Suppressor macrophage (primary cell): ENCODE data around the gene SGPL1.
"Not testable (repeated sequence)": the region's sequence is repeated elsewhere in the genome, so short reads cannot be mapped to it uniquely, and the experiment has no call there.

ENCODE experiments used
- DNase-seq, 4 experiments: peaks; one replicate each; pipeline ENCODE4 v3.0.0-alpha.2; 2020 to 2022

The SGPL1 gene

DNA sequence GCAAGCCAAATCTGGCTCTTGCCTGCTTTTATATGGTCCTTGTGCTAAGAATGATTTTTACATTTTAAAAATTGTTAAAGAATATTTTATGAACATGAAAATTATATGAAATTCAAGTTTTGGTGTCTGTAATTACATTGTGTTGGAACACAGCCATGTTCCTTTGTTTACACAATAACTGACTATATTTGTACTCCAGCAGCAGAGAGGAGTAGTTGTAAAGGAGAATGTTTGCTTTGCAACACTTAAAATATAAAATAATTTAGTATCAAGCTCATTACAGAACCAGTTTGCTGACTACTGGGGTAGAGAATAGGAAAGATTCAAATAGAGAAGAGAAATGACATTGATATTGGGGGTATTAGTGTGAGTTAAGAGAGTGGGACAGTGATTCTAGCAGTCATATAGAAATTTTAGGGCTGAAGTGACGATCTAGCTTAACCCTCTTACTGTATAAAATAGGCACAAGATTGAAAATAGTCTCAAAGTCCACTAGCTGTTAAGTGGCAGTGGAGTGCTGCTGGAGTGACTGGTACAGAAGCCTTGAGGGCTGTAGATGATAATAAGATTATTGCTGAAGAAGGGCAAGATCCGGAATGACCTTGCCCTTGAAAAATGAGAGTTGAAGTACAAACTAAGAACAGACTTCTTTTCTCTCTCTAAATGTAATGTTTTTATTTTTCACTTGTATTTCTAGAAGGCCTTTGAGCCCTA, 28.2 kb downstream of the SGPL1 start:
- DNase-seq = no peak

DNA sequence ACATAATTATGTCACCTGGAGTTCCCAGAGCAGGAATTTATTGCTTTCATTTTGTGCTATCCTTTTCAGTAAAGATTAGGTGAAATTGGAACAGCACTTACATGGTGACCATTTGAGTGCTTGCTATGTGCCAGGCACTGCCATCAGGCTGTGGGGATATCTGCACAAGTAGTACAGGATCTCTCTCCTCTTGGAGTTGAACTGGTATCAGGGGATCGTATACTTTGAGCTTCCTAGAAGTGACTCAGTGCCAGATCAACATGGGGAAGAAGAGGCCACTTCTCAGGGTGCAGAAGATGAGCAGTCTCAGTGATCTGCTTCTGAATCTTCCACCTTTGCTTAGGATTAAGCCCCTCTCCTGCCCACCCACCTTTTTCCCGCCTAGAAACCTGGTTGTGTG, 29.5 kb downstream of the SGPL1 start:
- DNase-seq = no peak

DNA sequence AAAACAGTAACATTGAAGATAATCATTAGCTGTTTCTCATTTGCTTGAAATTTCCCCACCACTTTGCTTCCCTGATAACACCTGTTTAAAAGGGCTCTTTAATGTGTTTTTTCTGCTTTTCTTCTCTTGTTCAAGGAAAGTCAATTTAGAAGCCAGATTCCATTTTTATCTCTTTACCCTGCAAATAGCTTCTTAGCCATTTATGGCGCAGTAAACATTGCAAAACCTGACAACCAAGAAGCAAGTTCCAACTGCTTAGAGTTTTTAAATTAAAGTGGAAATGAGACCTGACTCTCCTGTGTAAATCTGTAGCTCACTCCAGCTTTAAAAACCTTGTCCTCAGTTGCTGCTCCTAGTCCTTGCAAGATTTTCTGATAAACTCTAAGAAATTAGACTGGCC, 30.1 kb downstream of the SGPL1 start:
- DNase-seq = no peak

DNA sequence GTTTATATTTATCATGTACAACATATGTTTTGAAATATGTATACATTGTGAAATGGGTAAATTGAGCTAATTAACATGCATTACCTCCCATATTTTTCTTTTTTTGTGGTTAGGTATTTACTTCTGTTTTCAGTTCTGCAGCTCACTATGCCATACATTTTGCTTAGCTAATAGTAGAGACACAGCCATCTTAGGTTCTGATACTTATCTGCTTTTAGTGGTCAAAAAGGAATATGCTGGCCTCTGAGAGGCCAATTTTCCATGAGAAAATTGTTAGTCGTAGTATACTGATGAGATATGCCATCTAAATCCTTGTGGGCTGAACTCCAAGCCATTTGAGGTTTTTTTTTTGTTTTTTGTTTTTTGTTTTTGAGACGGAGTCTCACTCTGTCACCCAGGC, 31.0 kb downstream of the SGPL1 start:
- no peak for DNase-seq

DNA sequence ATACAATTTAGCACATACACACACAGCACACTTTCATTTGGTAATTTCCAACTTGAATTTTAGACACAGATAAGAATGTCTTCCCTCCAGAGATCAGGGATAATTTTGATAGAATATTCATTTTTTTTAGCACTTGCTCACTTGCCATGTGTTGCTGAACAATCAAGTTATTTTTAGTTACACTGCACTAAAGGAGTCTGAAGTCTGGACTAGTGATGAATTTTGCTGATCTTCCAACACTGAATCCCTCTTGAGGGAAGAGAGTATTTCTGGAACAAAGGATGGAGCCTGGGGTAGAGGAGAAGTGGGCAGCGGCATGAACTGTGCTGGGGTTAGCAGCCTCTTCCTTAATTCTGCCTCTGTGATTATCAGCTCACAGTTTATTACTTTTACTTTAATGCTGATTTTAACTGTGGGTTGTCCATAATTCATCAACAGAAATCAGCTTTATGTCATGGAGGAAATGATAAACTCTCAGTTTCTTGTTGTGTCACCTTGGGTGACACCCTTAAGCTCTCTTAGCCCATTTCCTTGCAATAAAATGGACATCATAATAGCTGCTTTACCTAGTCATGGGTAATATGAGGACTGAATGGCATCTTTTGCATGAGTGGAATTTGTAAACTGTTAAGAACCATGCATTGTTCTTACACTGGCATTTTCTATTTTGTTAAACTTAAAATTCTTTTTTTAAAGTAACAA, 32.1 kb downstream of the SGPL1 start:
- peak; percentile 38 to 58 (median 50) for DNase-seq

DNA sequence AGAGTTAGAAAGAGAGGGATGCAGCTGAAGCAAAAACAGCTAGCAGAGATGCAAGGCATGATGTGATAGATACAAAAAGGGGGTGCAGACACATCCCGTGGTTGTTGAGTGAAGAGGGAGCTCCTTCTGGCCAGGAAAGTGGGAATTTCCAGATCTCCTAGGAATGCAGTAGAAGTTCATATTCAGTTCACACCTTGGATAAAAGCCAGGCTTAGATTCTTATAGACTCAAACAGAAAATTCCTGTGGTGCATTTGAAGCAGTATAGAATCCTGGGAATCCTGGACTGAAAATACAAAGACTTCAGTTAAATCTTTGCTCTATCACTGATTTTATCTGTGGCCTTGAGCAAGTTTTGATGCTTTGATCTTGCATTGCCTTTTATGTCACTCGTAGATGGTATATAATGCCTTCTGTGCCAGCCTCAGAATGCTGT, 33.9 kb downstream of the SGPL1 start:
- DNase-seq = no peak

DNA sequence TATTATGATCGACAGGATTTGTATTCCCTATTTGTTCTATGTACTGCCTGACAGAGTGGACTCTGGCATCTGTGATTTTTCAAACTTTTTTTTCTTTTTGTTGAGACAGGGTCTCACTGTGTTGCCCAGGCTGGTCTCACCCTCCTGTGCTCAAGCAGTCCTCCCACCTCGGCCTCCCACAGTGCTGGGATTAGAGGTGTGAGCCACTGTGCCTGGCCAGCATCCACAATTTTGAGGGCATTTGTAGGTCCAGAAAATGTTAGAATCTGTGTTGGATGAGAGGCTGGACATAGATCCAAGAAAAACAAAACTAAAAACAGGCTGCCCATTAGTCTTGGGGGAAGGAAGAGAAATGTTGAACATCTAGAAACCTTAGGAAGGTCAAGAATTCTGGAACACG, 34.3 kb downstream of the SGPL1 start:
- no peak for DNase-seq

DNA sequence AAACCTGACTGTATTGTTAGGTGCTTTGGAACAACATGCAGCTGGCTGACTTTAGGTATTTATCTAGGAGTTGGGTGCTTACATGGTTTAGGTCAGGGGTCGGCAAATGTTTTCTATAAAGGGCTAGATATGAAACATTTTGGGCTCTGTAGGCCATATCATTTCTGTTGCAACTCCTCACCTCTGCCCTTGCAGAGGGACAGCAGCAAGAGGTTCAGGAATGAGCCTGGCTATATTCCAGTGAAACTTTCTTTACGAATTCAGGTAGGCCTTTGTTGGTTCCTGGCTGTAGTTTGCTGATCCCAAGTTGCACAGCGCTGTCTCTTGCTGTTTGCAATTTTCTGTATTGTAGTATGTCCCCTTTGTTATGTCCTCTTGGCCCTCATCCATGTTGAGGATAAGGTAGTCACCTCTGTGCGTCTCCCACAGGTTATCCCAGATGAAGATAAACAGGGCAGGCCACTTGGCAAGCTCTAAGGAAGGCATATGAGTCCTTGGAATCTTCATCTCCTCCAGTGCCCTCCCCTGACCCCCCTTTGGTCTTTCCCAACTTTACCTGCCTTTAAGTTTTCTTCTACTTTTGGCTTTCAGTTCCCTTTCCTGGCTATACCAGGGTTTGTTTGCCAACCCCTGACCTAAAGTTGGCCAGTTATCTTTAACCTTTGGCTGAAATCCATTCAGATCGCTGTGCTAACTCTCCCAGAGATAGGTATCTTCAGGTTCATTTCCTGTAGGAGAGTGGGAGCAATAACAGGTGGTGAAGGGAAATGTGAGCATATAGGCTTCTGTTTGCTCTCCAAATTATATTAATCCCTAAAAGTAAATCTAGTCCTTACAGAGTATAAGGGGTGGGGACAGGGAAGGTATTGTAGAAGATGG, 36.1 kb downstream of the SGPL1 start:
- no peak for DNase-seq

DNA sequence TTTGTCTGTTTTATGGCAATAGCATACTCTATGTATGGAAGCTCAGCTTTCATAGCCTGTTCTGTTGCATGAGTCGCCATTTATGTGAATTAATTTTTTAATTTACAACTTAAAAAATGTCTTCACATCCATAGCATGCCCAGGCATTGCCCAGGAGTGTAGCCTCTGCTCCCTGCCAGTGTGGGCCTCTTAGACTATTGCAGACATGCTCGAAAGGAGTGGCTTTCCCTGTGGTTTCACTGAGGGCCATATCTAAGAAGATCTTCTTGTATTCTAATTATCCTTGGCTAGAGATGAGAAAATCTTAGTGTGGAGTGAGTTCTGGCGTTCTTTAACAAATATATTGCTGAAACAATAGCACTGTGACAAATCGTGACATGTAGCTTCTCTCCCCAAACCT, 37.3 kb downstream of the SGPL1 start:
- DNase-seq = no peak

DNA sequence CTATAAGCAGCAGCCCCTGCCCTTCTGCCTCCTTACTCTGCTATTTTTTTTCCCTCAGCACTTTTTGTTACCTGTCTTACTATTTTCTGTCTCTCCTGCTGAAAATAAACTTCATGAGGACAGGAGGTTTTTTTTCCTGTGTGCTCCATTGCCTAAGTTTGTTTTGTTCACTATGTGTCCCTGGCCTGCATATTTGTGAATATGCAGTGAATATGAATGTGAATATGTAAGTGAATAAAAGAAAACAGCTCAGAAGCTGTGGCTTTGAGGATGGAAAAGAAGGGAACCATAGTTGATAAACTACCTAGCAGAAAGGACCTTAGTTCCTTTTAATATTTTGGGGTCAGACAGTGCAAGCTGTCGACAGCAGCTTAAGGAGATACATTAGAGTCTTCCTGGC, 37.7 kb downstream of the SGPL1 start:
- DNase-seq = no peak

DNA sequence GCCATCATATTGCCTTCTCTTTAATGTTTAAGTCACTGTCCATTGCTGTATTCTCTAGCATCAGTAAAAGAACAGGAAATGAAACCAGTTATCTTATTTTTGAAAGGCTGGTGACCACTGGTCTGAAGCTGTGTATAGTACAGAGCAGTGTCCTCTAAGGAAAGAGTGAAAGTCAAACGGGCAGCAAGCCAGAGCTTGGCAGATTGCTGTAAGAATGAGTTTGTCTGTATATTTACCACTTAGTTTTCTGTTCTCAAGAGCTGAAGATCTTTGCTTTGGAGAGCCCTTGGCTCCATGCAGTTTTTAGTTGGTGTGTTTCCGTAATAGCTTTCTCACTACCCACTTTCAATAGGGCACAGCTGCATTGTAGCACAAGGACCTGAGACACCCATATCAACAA, 40.7 kb downstream of the SGPL1 start:
- DNase-seq = peak; percentile 44 to 64 (median 56)

DNA sequence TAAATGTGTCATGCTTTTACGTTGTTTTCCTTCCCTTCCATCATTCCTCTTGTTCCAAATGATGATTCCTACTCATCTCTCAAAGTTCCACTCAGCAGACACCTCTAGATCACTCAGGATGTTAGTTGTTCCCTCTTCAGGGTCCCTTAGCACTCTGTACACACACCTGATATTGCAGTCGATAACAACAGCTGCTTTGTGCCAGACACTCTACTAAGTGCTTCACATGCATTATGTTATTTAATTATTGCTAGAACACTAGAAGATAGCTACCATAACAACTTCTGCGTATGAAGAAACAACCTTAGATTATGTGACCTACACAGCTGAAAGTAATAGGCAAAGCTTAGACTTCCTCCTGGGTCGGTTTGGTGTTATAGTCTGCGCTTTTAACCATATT, 43.0 kb downstream of the SGPL1 start:
- DNase-seq = no peak

DNA sequence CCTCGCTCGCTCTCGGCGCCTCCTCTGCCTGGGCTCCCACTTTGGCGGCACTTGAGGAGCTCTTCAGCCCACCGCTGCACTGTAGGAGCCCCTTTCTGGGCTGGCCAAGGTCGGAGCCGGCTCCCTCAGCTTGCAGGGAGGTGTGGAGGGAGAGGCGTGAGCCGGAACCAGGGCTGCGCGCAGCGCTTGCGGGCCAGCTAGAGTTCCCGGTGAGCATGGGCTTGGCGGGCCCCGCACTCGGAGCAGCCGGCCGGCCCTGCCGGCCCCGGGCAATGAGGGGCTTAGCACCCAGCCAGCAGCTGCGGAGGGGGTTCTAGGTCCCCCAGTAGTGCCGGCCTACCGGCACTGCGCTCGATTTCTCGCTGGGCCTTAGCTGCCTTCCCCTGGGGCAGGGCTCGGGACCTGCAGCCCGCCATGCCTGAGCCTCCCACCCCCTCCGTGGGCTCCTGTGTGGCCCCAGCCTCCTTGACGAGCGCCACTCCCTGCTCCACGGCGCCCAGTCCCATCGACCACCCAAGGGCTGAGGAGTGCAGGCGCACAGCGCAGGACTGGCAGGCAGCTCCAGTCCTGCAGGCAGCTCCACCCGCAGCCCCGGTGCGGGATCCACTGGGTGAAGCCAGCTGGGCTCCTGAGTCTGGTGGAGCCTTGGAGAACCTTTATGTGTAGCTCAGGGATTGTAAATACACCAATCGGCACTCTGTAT, 45.9 kb downstream of the SGPL1 start:
- not testable (repeated sequence) for DNase-seq

DNA sequence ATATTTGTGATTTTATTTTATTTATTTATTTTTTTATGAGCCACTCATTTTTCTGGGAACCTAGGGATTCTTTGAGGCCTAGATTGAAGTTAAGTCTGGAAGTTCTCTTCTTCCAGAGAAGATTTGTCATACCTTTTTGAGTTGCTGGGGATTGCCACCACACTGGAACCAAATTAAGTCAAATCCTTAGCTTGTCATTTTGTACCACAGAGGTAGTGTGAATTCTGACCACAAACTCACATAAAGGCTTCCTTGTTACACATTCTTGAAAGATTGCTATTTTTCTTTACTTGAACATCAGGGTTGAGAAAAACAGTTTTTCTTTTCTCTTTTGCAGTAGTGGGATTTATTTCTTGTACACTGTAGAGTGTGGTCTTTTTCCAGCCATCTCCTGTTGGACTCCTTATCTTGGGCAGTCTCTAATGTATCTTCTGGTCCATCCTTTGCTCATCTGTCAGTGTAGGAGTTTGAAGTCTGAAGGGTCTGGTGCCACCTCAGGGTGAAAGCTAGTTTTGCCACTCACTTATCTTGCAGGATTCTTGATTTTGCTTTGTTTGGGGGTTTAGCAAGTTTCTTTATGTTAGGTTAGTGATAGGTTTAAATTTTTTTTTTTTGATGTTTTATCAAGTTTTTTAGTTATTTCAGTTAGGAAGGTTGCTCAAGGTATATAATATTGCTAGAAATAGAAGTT, 47.9 kb downstream of the SGPL1 start:
- no peak for DNase-seq

DNA sequence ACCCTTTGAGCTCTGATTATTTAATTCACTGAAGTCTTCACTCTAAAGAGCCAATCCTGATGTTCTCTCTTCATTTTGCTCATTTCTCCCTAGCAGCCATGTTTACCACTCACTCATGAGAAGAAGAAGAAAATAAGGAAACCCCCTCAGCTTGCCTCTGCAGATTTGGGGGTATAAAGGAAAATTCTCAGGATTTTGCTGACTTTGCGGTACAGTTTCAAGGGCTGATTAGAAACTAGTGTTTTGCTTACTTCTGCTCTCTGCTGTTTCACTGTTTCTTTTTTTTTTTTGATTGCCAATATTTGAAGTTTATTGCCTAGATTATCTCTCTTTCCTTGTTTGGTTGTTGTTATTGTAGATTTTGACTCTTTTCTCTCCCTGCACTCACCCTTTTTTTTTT, 49.2 kb downstream of the SGPL1 start:
- DNase-seq = peak in 3 of 4 experiments; percentile 39 to 51 (median 49)

DNA sequence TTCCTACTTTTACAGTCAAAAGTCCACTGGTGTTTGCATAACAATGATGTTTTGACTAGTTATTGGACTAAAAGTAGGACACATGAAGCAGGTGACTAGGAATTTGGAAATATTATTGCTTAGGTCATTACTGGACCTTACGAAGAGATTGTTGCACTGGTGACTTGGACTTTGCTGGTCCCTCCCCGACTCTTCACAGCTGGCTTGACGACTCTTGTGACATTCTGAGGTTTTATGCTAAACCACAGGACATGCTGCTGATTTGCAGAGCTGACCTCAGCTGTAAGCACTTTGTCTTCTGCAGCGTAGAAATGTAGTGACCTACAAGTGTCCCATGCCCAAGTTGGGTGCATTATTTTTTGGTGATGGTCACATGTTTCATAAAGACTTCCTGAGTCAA, 50.7 kb downstream of the SGPL1 start:
- DNase-seq = peak; percentile 92 to 98 (median 94)

DNA sequence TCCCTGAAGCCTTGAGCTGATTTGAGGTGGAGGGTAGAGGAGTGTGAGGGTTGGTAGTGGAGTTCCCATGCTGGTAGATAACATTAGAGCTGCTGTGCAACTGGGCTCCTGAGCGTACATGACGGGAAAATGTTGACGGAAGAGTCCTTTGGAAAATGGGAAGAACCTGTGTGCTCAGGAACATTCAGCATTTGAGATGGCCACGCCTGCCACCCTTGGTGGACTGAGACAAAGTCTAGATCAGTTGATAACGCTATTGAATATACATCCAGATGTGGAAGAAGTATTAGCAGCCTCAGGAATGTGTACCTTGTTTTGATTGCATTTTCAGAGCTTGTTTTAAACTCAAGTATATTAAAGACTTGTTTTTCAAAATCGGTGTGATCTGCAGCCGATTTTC, 56.5 kb downstream of the SGPL1 start:
- DNase-seq = no peak

DNA sequence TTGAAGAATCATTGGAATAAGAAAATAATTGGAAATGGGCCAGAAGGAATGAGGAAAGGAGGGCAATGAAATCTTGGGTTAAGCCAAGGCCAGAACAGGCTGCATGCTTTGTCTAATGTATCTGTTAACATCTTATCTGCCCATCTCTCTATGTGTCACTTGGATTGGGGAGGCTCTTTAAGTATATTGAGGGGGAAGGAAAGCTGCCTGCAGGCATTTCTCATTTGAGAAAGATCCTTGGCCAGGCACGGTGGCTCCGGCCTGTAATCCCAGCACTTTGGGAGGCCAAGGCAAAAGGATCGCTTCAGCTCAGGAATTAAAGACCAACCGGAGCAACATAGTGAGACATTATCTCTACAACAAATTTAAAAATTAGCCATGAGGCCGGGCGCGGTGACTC, 58.3 kb downstream of the SGPL1 start:
- DNase-seq = no peak

DNA sequence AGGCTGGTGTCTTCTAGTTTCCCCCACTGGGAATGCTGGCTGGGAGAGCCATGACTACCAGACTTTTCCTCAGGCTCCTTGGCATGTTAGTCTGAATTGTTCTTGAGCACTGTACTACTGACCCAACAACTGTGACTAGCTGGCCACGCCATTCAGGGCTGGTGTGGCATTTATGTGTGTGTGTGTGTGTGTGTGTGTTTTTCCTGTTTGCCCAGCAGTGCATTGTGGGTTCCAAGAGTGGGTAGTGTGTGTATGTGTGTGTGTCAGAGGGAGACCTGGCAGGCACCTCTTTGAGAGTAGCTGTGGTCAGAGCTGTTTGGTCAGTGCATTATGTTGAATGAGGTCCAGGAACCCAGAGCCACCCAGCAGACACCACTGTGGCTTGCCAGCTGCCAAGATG, 63.5 kb downstream of the SGPL1 start:
- no peak for DNase-seq

DNA sequence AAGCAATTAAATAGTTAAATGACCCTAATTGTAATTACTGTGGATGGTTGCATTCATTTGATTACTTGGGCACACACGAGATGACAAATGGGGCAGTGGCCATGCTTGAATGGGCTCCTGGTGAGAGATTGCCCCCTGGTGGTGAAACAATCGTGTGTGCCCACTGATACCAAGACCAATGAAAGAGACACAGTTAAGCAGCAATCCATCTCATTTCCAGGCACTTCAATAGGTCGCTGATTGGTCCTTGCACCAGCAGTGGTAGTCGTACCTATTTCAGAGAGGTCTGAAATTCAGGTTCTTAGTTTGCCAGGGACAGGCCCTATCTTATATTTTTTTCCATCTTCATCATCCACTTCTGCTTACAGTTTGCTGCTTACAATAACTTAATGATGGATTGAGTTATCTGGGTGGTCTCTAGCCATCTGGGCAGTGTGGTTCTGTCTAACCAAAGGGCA, 64.4 kb downstream of the SGPL1 start:
- DNase-seq = peak; percentile 87 to 92 (median 90)

DNA sequence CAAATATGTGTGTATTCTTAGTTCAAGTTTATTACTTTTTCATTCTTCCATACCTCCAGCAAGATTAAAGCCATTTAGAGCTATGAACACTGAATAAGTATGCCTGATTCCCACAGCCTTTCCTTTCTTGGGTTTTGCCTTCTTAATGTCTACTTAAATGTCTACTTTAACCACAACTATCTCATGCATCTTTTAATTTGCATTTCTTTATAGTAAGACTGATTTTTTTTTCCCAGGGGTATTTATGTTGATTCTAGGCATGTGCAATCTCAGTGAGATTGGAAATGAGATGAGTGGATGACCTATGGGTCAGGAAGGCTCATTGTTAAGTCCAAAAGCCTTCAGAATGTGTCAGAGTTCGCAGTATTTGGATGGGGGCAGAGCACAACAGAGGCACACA, 69.0 kb downstream of the SGPL1 start:
- no peak for DNase-seq

DNA sequence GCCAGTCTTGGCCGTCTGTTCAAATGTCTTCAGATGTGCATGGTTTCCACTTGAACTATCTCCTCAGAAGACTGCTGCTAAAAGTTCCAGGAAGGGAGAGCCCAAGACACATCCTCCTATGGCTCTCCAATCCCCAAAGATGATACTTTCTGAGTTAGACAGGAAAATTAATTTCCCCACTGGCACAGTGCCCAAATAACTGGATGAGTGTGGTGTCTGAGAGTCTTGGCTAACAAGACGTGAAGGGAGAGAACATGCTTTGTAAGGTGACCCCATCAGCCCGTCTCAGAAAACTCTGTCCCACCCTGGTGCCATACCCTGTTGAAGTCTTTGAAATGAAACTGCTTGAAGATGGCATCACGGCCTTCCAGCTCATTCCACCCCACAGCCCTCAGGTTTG, 69.7 kb downstream of the SGPL1 start:
- DNase-seq = no peak
